GM21619 (cell line): Measurements from ENCODE around the gene UPK1B.
"Not testable (repeated sequence)": the region's sequence is repeated elsewhere in the genome, so short reads cannot be mapped to it uniquely, and the experiment has no call there.

Experiments
- ATAC-seq: cut with Tn5 transposase; IDR thresholded peaks from one replicate; pipeline ENCODE4 v1.9.1; 2021; ENCODE audit not compliant: unreplicated experiment

The UPK1B gene

DNA sequence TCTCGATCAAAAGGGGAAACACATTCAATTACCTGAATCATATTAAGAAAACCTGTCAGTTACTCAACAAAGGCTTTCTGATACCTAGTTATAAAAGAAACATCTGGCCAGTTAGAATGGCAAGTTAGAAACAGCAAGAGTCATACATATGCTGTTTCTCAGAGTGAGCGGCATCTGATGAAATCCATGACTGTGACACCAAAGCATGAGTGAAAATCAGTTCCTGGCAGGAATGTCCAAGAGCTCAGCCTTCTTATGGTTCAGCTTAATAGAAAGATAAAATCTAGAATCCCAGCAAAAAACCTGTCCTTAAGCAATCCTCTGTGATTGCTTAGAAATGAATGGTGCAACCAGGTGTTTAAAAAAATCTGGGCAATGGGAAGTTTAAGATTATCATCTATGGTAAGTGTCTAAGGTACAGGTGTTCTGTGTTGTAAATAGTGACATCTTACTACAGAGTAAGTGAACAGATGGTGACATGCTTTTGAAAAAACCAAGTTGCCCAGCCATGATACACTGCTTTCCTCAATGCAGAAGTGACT, 48.5 kb downstream of the UPK1B start:
- ATAC-seq: no peak

DNA sequence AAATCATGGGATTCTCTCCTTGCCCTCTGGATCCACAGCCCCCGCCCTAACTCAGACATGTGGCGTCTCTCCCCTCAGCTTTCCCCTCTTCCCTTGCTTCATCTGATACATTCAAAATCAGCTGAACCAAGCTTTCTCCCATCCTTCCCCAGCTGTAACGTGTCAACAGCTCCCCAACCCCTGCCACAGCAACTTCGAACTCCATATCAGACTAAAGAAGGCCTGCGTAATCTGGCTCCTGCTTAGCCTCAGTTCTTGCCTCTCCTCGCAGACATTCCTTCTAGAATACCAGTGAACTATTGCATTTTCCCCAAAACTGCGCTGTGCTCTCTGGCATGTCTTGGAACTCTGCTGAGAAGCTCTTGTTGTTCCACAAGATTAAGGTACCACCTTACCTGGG, 49.0 kb downstream of the UPK1B start:
- ATAC-seq: no peak

GRCh38 chr3:119223511-119223910, 50.1 kb downstream of the UPK1B start:
- no peak for ATAC-seq

DNA sequence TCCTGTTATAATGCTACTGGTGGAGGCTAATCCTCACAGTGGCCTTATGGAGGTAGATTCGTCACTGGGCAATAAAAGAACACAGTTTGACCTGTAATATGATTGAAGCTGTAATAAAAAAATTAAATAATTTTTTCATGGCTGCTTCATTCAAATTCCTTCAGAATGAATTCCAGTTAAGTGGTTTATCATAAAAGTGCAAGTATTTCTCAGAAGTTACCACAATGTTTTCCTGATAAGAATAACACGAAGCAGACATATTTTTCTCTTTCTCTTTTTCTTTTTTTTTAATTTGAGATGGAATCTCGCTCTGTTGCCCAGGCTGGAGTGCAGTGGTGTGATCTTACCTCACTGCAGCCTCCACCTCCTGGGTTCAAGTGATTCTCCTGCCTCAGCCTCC, 51.7 kb downstream of the UPK1B start:
- ATAC-seq: no peak

GRCh38 chr3:119227070-119227850, 53.9 kb downstream of the UPK1B start:
- no peak for ATAC-seq

GRCh38 chr3:119228373-119229145, 55.2 kb downstream of the UPK1B start:
- ATAC-seq: no peak

DNA sequence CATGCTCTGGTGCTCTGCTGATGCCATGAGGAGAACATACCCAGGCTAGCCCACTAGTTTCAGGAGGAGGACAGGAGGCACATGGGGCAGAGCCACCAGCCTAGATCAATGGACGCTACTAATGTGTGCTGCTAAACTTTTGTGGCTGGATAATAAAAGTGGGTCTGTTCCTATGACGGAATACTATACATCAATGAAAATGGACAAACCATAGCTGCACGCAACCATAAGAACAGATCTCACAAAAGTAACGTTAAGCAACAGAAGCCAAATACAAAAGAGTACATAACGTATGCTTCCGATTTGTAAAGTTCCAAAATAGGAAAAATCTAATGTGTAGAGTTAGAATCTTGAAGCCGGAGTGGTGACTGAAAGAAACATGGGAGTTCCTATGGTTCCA, 55.8 kb downstream of the UPK1B start:
- ATAC-seq: no peak

- ATAC-seq: no peak
These were observed 56.7 kb downstream of the UPK1B start for GRCh38 chr3:119230071-119230470.

DNA sequence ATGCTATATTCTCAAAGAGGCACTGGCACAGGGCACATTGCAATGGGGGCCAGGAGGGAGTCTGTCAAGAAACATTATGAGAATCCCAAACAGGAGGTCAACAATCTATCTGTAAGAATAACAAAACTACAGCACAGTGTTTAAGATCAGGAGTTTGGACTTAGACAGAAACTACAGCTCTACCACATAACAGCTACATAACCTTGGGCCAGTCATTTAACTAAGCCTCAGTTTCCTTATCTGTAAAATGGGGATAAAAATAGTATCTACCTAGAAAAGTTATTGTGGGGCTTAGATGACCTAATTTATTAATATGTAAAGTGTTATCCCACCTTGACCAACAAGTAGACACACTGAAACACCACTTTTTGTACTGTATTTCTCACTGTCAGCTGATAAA, 57.3 kb downstream of the UPK1B start:
- no peak for ATAC-seq

DNA sequence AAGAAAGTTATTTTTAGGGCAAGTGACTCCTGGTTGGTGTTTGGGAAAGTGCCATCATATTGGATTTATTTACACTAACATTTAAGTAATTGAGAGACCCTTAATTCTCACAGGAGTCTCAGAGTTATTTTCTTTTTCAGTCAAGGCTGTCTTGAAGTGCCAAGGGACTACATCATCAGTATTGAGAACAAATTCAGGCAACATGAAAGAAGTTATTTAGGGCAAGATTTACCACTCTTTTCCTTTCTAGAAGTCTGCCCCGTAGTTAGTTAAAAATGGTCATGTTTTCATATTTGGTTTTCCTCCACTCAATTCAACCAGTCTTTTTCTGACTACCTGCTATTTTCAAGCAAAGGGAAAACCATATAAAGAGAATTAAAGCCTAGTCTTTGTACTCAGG, 61.2 kb downstream of the UPK1B start:
- ATAC-seq: no peak

GRCh38 chr3:119235151-119235550, 61.8 kb downstream of the UPK1B start:
- ATAC-seq: no peak

DNA sequence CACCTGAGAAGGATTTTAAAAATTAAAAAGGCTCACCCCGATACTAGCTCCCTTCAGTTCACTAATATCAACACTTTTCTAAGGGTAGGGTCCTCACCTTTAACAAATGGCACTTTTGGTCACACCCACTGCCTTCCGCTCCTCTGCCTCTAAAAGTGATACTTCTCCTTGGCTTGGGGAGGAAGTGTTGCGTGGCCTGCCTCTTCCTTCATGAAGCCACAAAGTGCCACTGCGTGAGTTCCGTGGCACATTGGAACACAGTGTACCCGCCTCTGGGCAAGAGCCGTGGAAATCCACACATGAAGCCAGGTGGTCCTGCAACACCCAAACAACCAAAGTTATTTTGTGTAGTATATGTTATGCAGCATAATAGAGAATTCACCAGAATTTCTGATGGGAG, 63.4 kb downstream of the UPK1B start:
- ATAC-seq: no peak

DNA sequence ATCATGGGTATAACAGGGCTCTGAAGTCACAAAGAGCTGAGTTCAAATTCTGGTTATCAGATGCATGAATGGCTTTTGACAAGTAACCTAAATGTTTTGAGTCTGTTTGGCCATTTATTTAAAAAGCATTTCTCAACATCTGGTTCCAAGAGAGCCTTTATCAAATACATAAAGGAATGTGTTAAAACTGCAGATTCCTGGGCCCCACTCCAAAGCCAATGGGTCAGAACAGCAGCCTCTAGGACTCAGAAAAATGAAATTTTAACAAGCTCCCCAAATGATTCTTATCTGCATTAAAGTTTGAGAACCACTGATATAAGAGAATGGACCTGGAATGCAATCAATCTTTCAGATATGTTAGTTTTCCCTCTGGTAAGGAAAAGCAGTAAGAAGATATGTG, 63.9 kb downstream of the UPK1B start:
- no peak for ATAC-seq

- ATAC-seq: no peak
These were observed 65.0 kb downstream of the UPK1B start for GRCh38 chr3:119238363-119238762.

DNA sequence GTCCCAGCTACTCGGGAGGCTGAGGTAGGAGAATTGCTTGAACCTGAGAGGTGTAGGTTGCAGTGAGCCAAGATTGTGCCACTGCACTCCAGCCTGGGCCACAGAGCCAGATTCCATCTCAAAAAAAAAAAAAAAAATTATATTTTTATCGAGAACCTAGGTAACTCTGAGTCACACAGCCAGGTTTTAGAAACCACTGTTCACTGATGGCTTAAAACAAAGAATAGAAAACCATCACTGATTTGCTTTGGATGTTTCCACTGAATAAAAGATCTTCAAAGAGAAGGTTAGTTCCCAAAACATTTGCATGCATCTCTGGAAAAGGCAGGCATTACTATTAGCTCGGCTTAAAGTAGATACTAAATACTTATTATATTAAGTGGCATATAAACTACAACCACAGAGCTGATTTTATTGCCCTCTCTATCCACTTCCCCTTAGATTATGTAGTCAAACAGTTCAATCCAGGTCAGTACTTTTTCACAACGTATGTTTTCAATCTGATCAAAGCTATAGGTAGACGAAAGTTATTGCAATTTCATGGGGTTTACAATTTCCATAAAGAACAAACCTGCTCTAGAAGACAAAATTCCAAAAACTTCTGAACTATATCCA, 65.9 kb downstream of the UPK1B start:
- ATAC-seq: no peak

DNA sequence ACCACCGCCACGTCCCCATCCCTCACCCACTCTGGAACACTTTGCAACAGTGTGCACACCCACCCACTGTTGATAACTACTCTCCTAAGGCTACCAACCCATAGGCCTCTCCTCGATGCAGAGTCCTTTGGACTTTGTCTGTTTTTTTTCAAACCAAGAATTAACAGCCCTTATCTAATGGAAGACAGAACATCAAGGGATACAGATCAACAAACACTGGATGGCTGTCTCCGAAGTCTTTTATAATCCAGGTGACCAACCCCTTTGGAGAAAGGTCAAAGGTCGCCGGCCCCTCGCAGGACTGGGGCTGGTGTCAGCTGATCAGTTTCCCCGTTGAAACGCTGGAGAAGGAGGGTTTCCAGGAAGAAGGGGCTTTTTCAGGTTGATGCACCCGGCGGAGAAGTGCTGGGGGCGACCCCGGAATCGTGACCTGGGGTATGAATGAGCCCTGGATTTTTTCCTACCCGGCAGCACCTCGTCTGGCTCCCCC, 66.7 kb downstream of the UPK1B start:
- ATAC-seq: peak; percentile 1

- peak; percentile 84 for ATAC-seq
These were observed 67.4 kb downstream of the UPK1B start, which contains the start of gene B4GALT4 for GRCh38 chr3:119240591-119241434. B4GALT4 (minus strand) TSS chr3:119240878; CDS start chr3:119230099, 10,779 bp downstream.

DNA sequence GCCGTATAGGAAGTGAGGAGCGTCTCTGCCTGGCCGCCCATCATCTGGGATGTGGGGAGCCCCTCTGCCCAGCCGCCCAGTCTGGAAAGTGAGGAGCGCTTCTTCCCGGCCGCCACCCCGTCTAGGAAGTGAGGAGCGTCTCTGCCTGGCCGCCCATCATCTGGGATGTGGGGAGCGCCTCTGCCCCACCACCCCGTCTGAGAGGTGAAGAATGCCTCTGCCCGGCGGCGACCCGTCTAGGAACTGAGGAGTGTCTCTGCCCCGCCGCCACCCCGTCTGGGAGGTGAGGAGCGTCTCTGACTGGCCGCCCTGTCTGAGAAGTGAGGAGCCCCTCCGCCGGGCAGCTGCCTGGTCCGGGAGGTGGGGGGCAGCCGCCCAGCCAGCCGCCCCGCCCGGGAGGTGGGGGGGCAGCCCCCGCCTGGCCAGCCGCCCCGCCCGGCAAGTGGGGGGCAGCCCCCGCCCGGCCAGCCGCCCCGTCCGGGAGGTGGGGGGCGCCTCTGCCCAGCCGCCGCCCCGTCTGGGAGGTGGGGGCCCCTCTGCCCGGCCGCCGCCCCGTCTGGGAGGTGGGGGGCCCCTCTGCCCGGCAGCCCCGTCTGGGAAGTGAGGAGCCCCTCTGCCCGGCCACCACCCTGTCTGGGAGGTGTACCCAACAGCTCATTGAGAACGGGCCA, 69.1 kb downstream of the UPK1B start:
- ATAC-seq: not testable (repeated sequence)

GRCh38 chr3:119243058-119243529, 69.7 kb downstream of the UPK1B start:
- ATAC-seq: not testable (repeated sequence)

DNA sequence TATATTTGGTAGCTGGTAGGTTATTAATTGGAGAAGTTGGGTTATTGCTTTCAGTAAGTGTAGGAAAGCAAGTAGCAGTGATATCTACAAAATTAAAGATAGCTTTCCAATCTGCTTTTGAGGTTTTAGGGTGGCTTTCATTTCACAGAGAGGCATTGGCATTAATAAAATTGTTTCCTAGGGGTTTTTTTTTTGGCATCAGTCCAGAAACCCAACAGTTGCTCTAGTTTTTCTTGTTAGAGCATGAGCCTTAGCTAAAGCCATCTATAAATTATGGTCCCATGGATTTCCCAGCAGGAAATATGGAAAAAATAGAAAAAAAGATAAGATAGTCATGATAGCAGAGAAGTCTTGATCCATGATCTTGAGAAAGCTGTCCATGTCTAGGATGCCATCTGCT, 70.3 kb downstream of the UPK1B start:
- no peak for ATAC-seq
